A549 (cell line): ENCODE measurements around the gene ABCA13. TPM values are rescaled to one million over a fixed set of nuclear protein-coding genes. Genes with fewer than 3 reads are reported as not detected.

Experiments
- ATAC-seq, 2 experiments: fragments of 200-7000 bp in 1 of 2; fragments of >200 bp in 1 of 2; cut with Nextera tagmentation in 1 of 2; cut with Tn5 transposase in 1 of 2; 3 replicates each; pipeline versions ENCODE4 v1.8.0 to v1.9.1; 2018 to 2020; ENCODE audit warnings: mild to moderate bottlenecking in 1 of 2, moderate library complexity in 1 of 2
- CTCF ChIA-PET: fragments of 300-600 bp; sonication (Branson Sonifier 250); formaldehyde crosslinking; extraction: SDS; loops from one replicate; lab custom pipeline; 2021; ENCODE audit warnings: antibody characterized with exemption, inconsistent platforms; lab: Yijun Ruan, JAX
- POLR2A ChIA-PET: fragments of 350-600 bp; formaldehyde crosslinking; extraction: SDS; loops from one replicate; lab custom pipeline; 2021; ENCODE audit warnings: antibody characterized with exemption, inconsistent platforms; lab: Yijun Ruan, JAX
- DNase-seq, 2 experiments: peaks; one replicate each; pipeline versions ENCODE4 v3.0.0 to v3.0.0-alpha.2; 2011 to 2016; ENCODE audit warnings: low read depth in 1 of 2, low spot score in 1 of 2
- FAIRE-seq: peaks from 2 replicates; lab custom pipeline; 2011; peaks lifted over from hg19 to GRCh38; lab: Jason Lieb, UNC
- H3K27ac ChIP-seq, 2 experiments: fragments of >200 bp; sonication (Bioruptor Twin); formaldehyde crosslinking; 3 replicates each; pipeline ENCODE4 v1.5.1; 2016 to 2017
- H3K4me1 ChIP-seq: fragments of >200 bp; sonication (Bioruptor Twin); formaldehyde crosslinking; 3 replicates; pipeline ENCODE4 v1.6.1; 2016
- H3K4me2 ChIP-seq: fragments of >200 bp; sonication (Bioruptor Twin); formaldehyde crosslinking; 3 replicates; pipeline ENCODE4 v1.6.1; 2016
- H3K4me3 ChIP-seq: fragments of >200 bp; sonication (Bioruptor Twin); formaldehyde crosslinking; 3 replicates; pipeline ENCODE4 v1.5.1; 2016
- H3K9me3 ChIP-seq: fragments of >200 bp; sonication (Bioruptor Twin); formaldehyde crosslinking; 3 replicates; pipeline ENCODE4 v1.6.1; 2016
- CBX2 ChIP-seq: fragments of 200-600 bp; sonication (generic); IDR thresholded peaks from 2 replicates; pipeline ENCODE4 v1.6.1; 2016; ENCODE audit warnings: low read depth, mild to moderate bottlenecking, borderline replicate concordance
- CBX8 ChIP-seq: fragments of 200-600 bp; sonication (generic); IDR thresholded peaks from 2 replicates; pipeline ENCODE4 v1.6.1; 2016
- EHF ChIP-seq: fragments of 250-450 bp; sonication (Bioruptor Pico); IDR thresholded peaks from 2 replicates; pipeline ENCODE4 v1.5.0; 2020; ENCODE audit warnings: mild to moderate bottlenecking
- EHMT2 ChIP-seq: fragments of 200-600 bp; sonication (generic); IDR thresholded peaks from 2 replicates; pipeline ENCODE4 v1.6.1; 2016; ENCODE audit warnings: antibody characterized with exemption, low read depth, mild to moderate bottlenecking, moderate library complexity
- ELK1 ChIP-seq: fragments of 150-350 bp; IDR thresholded peaks from 2 replicates; pipeline ENCODE4 v1.6.1; 2014; ENCODE audit warnings: low read depth, mild to moderate bottlenecking, low read length
- EP300 ChIP-seq, 2 experiments: fragments of >200 bp; sonication (Bioruptor Twin); formaldehyde crosslinking; IDR thresholded peaks; 2 replicates in 1 of 2; 3 replicates in 1 of 2; pipeline ENCODE4 v1.6.1; 2016 to 2017
- FOSB ChIP-seq: fragments of 250-450 bp; sonication (Bioruptor Pico); IDR thresholded peaks from 2 replicates; pipeline ENCODE4 v1.5.0; 2020; ENCODE audit warnings: mild to moderate bottlenecking, moderate library complexity
- HEYL ChIP-seq: fragments of 250-450 bp; sonication (Bioruptor Pico); IDR thresholded peaks from 2 replicates; pipeline ENCODE4 v1.8.0; 2021; ENCODE audit warnings: mild to moderate bottlenecking, moderate library complexity
- HMGXB4 ChIP-seq: fragments of 250-450 bp; sonication (Bioruptor Pico); IDR thresholded peaks from 2 replicates; pipeline ENCODE4 v1.5.0; 2021; ENCODE audit warnings: mild to moderate bottlenecking, moderate library complexity, borderline replicate concordance
- HOXA7 ChIP-seq: fragments of 250-450 bp; sonication (Bioruptor Pico); IDR thresholded peaks from 2 replicates; pipeline ENCODE4 v1.5.0; 2020; ENCODE audit warnings: mild to moderate bottlenecking, moderate library complexity
- JUN ChIP-seq, 2 experiments: fragments of >200 bp; sonication (Bioruptor Twin); formaldehyde crosslinking; IDR thresholded peaks; 2 replicates in 1 of 2; 3 replicates in 1 of 2; pipeline ENCODE4 v1.6.1; 2016 to 2017
- JUNB ChIP-seq: fragments of >200 bp; sonication (Bioruptor Twin); formaldehyde crosslinking; IDR thresholded peaks from 2 replicates; pipeline ENCODE4 v1.6.1; 2016
- KDM5A ChIP-seq: fragments of 200-600 bp; sonication (generic); IDR thresholded peaks from 2 replicates; pipeline ENCODE4 v1.6.1; 2016; ENCODE audit warnings: antibody characterized with exemption, mild to moderate bottlenecking
- MAFK ChIP-seq: fragments of 450-650 bp; IDR thresholded peaks from 2 replicates; pipeline ENCODE4 v1.6.1; 2014; ENCODE audit not compliant: partially characterized antibody
- MYC ChIP-seq: IDR thresholded peaks from 2 replicates; pipeline ENCODE4 v1.6.1; 2012; ENCODE audit warnings: mild to moderate bottlenecking, inconsistent platforms, low read length, improper control_type of control experiment, borderline replicate concordance
- NFE2L2 ChIP-seq: fragments of 150-350 bp; conservative IDR thresholded peaks from 2 replicates; pipeline ENCODE4 v1.6.1; 2014; ENCODE audit warnings: low read length
- NPAS2 ChIP-seq: fragments of 250-450 bp; sonication (Bioruptor Pico); IDR thresholded peaks from 2 replicates; pipeline ENCODE4 v1.8.0; 2022; ENCODE audit warnings: mild to moderate bottlenecking, moderate library complexity, borderline replicate concordance
- NR3C1 ChIP-seq: fragments of >200 bp; sonication (Bioruptor Twin); formaldehyde crosslinking; IDR thresholded peaks from 3 replicates; pipeline ENCODE4 v1.6.1; 2017
- POLR2A ChIP-seq: IDR thresholded peaks from 2 replicates; pipeline ENCODE4 v1.6.1; 2012; ENCODE audit warnings: mild to moderate bottlenecking, low read length
- POLR2AphosphoS2 ChIP-seq: conservative IDR thresholded peaks from 2 replicates; pipeline ENCODE4 v1.6.1; 2012; ENCODE audit warnings: low read length, improper control_type of control experiment, inconsistent platforms
- RAD21 ChIP-seq, 2 experiments: fragments of >200 bp in 1 of 2; sonication (Bioruptor Twin) in 1 of 2; formaldehyde crosslinking in 1 of 2; IDR thresholded peaks in 1 of 2; conservative IDR thresholded peaks in 1 of 2; 2 replicates in 1 of 2; 3 replicates in 1 of 2; pipeline ENCODE4 v1.6.1; 2012 to 2018; ENCODE audit warnings: inconsistent platforms in 1 of 2
- RARB ChIP-seq: fragments of 250-450 bp; sonication (Bioruptor Pico); IDR thresholded peaks from 2 replicates; pipeline ENCODE4 v1.8.0; 2021; ENCODE audit warnings: mild to moderate bottlenecking, moderate library complexity
- RCOR1 ChIP-seq: fragments of 150-350 bp; IDR thresholded peaks from 2 replicates; pipeline ENCODE4 v1.6.1; 2014; ENCODE audit warnings: antibody characterized with exemption, low read length, low read depth
- REST ChIP-seq: fragments of 200-600 bp; sonication (generic); IDR thresholded peaks from 2 replicates; pipeline ENCODE4 v1.6.1; 2016; ENCODE audit warnings: antibody characterized with exemption, mild to moderate bottlenecking, moderate library complexity
- TFCP2L1 ChIP-seq: fragments of 250-450 bp; sonication (Bioruptor Pico); IDR thresholded peaks from 2 replicates; pipeline ENCODE4 v1.5.0; 2021; ENCODE audit warnings: mild to moderate bottlenecking
- ZC3H11A ChIP-seq: fragments of 450-650 bp; IDR thresholded peaks from 2 replicates; pipeline ENCODE4 v1.6.1; 2014; ENCODE audit warnings: antibody characterized with exemption, mild to moderate bottlenecking
- ZFP36 ChIP-seq: fragments of 450-650 bp; IDR thresholded peaks from 2 replicates; pipeline ENCODE4 v1.6.1; 2014; ENCODE audit warnings: borderline replicate concordance; ENCODE audit not compliant: partially characterized antibody
- ZSCAN20 ChIP-seq: fragments of 250-450 bp; sonication (Bioruptor Pico); IDR thresholded peaks from 2 replicates; pipeline ENCODE4 v1.8.0; 2022; ENCODE audit warnings: mild to moderate bottlenecking, moderate library complexity
- WGBS: methylation state at CpG from one replicate; pipeline ENCODE4 v1.1.6; 2017; ENCODE audit errors: missing lambda C conversion rate; 5-methylcytosine and 5-hydroxymethylcytosine counted together
- polyA plus RNA-seq, 4 experiments: library from polyadenylated mRNA; depleted of rRNA in 3 of 4; stranded (reverse); fragments of >200 nt; fragmentation: RNase III in 1 of 4; extraction: RNeasy Plus Mini Kit Qiagen cat#74134 plus additional on column Dnase treatment in 1 of 4; gene quantifications; 2 replicates in 3 of 4; 3 replicates in 1 of 4; pipeline ENCODE4 v1.2.3, GENCODE V29; 2011 to 2017
- TF ChIP-seq, protein P1 (sequence below): fragments of 450-650 bp; IDR thresholded peaks from 2 replicates; pipeline ENCODE4 v1.6.1; 2014; ENCODE audit warnings: antibody characterized with exemption
- TF ChIP-seq, protein P2 (sequence below): fragments of >200 bp; sonication (Bioruptor Twin); formaldehyde crosslinking; IDR thresholded peaks from 3 replicates; pipeline ENCODE4 v1.6.1; 2016

ABCA13 gene
- polyA plus RNA-seq, 2 of the 4 experiments (the other 2 are of a cell fraction), result 0.01 TPM; not detected in 1

GRCh38 chr7:48481235-48481634 lies 310.0 kb downstream of the ABCA13 start:
- WGBS, result 0% methylated on average over 3 of the region's 3 CpGs
- Histone ChIP-seq H3K4me2 (no peak overlapping the region), H3K27ac (no peak overlapping the region), H3K4me3 (no peak overlapping the region), H3K9me3 (no peaks in the 10 kb centered on the region)
- no peak for FAIRE-seq
- ChIA-PET CTCF (interaction anchor here (0.6 kb wide), 1 partner anchor 1170 kb away, joined by 3 read pairs; no protein-coding TSS in a partner anchor), POLR2A (no interaction called here)
- DNase-seq, result no peak
- TF ChIP-seq POLR2AphosphoS2 (no peak), HOXA7 (CRISPR knock-in tag) (no peak), RARB (no peak), CBX8 (no peak), EHMT2 (no peak), FOSB (no peak)
- TF ChIP-seq, all 56 proteins: peak for 0
- no peak for ATAC-seq
- no peaks in the 10 kb centered on the region for H3K4me1 ChIP-seq

DNA sequence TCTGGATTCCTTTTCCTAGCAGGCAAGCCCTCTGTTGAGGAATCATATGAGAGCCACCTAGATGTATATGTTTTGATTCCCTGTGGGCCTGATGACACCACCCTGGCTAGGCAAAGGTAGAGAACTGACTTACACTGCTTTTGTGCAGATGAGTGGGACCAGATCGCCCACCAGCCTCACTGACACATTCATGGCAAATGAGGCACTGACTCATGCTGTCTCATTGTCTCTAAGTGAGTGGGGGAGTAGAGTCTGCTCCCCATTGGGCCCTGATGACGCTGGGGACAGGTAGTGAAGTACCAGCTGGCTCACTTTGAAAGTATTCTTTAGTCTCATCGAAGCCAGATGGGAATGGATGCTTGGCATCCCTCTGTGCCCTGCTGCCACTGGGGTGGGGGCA lies 326.3 kb downstream of the ABCA13 start:
- Histone ChIP-seq H3K27ac (no peak overlapping the region), H3K9me3 (no peaks in the 10 kb centered on the region), H3K4me1 (no peaks in the 10 kb centered on the region), H3K4me3 (no peak overlapping the region), H3K4me2 (no peak overlapping the region)
- TF ChIP-seq JUN (IDR thresholded peaks at IDR 0.05), result no peak
- TF ChIP-seq HEYL (CRISPR knock-in tag), result no peak
- no peak for TF ChIP-seq NR3C1
- TF ChIP-seq CBX8, result no peak
- no peak for TF ChIP-seq ZC3H11A
- no peak for TF ChIP-seq REST
- TF ChIP-seq EP300 (IDR thresholded peaks at IDR 0.05), result no peak
- TF ChIP-seq NPAS2 (CRISPR knock-in tag), result no peak
- TF ChIP-seq TFCP2L1 (CRISPR knock-in tag), result no peak
- TF ChIP-seq RCOR1, result no peak
- TF ChIP-seq EHF (CRISPR knock-in tag), result no peak
- no peak for TF ChIP-seq ZFP36
- no peak for TF ChIP-seq POLR2AphosphoS2
- TF ChIP-seq ZSCAN20, result no peak
- no peak for TF ChIP-seq JUNB
- TF ChIP-seq POLR2A, result no peak
- no peak for TF ChIP-seq MAFK
- no peak for TF ChIP-seq NFE2L2
- CTCF ChIA-PET, result no interaction called here
- ATAC-seq, result no peak
- no peak for FAIRE-seq
- 5% methylated on average over 3 of the region's 3 CpGs for WGBS
- DNase-seq, result no peak
- POLR2A ChIA-PET, result no interaction called here

GRCh38 chr7:48502021-48502420 lies 330.8 kb downstream of the ABCA13 start:
- FAIRE-seq (no peak), ATAC-seq (no peak), DNase-seq (no peak)
- Histone ChIP-seq H3K4me3 (no peak overlapping the region), H3K4me1 (no peaks in the 10 kb centered on the region), H3K9me3 (no peaks in the 10 kb centered on the region), H3K4me2 (no peak overlapping the region), H3K27ac (no peak overlapping the region)
- WGBS, result under 1% methylated on average over 4 of the region's 4 CpGs
- ChIA-PET POLR2A (no interaction called here), CTCF (no interaction called here)
- TF ChIP-seq RAD21 (conservative IDR thresholded peaks at IDR 0.05 in 1 of 2, IDR thresholded peaks at IDR 0.05 in 1 of 2) (no peak), MYC (no peak), HMGXB4 (CRISPR knock-in tag) (no peak), CBX2 (no peak), KDM5A (no peak), ELK1 (no peak)
- TF ChIP-seq, protein P1, sequence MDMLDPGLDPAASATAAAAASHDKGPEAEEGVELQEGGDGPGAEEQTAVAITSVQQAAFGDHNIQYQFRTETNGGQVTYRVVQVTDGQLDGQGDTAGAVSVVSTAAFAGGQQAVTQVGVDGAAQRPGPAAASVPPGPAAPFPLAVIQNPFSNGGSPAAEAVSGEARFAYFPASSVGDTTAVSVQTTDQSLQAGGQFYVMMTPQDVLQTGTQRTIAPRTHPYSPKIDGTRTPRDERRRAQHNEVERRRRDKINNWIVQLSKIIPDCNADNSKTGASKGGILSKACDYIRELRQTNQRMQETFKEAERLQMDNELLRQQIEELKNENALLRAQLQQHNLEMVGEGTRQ, result no peak
- TF ChIP-seq, protein P2, sequence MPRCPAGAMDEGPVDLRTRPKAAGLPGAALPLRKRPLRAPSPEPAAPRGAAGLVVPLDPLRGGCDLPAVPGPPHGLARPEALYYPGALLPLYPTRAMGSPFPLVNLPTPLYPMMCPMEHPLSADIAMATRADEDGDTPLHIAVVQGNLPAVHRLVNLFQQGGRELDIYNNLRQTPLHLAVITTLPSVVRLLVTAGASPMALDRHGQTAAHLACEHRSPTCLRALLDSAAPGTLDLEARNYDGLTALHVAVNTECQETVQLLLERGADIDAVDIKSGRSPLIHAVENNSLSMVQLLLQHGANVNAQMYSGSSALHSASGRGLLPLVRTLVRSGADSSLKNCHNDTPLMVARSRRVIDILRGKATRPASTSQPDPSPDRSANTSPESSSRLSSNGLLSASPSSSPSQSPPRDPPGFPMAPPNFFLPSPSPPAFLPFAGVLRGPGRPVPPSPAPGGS, result no peak
